SK-N-SH (cell line): Measurements from ENCODE around the gene GAL. TPM values are rescaled to one million over a fixed set of nuclear protein-coding genes. Genes with fewer than 3 reads are reported as not detected.

ENCODE experiments used
- CTCF ChIA-PET: fragments of 300-600, 350-600 bp; formaldehyde crosslinking; extraction: SDS; loops from one replicate; lab custom pipeline; 2021; lab: Yijun Ruan, JAX
- POLR2A ChIA-PET: fragments of 350-600 bp; sonication (Branson Sonifier 250); formaldehyde crosslinking; extraction: SDS; loops from one replicate; lab custom pipeline; 2020; ENCODE audit warnings: antibody characterized with exemption, inconsistent platforms; lab: Yijun Ruan, JAX
- DNase-seq: peaks from one replicate; pipeline ENCODE4 v3.0.0; 2012
- H2AFZ ChIP-seq: fragments of 200-600 bp; sonication (generic); 2 replicates; pipeline ENCODE4 v1.8.1; 2016; ENCODE audit warnings: antibody characterized with exemption, mild to moderate bottlenecking, low read depth
- H3F3A ChIP-seq: fragments of 200-600 bp; sonication (generic); replicated peaks from 2 replicates; pipeline ENCODE3; 2016; ENCODE audit warnings: antibody characterized with exemption, mild to moderate bottlenecking; ENCODE audit not compliant: insufficient read depth
- H3K27ac ChIP-seq, 2 experiments: fragments of 200-500 bp in 1 of 2; fragments of 200-600 bp in 1 of 2; sonication (Bioruptor generic) in 1 of 2; sonication (generic), shearing (Covaris generic) in 1 of 2; 2 replicates each; pipeline versions ENCODE4 v1.5.1 to v1.6.1; 2014 to 2016; ENCODE audit warnings: low read depth in 2 of 2, inconsistent platforms in 1 of 2, low read length in 1 of 2, mild to moderate bottlenecking in 1 of 2, mixed read lengths in 1 of 2
- H3K27me3 ChIP-seq: fragments of 200-600 bp; sonication (generic), shearing (Covaris generic); 2 replicates; pipeline ENCODE4 v1.6.1; 2016; ENCODE audit warnings: mixed run types; ENCODE audit not compliant: insufficient read depth
- H3K36me3 ChIP-seq, 2 experiments: fragments of 200-500 bp in 1 of 2; fragments of 200-600 bp in 1 of 2; sonication (Bioruptor generic) in 1 of 2; sonication (generic) in 1 of 2; replicated peaks in 1 of 2; 2 replicates each; pipeline versions ENCODE3 to v1.5.1; 2014 to 2016; ENCODE audit warnings: low read length in 1 of 2, mild to moderate bottlenecking in 1 of 2; ENCODE audit not compliant: insufficient read depth in 2 of 2, control insufficient read depth in 1 of 2
- H3K4me1 ChIP-seq, 2 experiments: fragments of 200-500 bp in 1 of 2; fragments of 200-600 bp in 1 of 2; sonication (Bioruptor generic) in 1 of 2; sonication (generic), shearing (Covaris generic) in 1 of 2; 2 replicates each; pipeline versions ENCODE4 v1.5.1 to v1.6.1; 2014 to 2016; ENCODE audit warnings: low read depth in 1 of 2, low read length in 1 of 2, mixed run types in 1 of 2; ENCODE audit not compliant: insufficient read depth in 2 of 2, control insufficient read depth in 1 of 2
- H3K4me2 ChIP-seq: fragments of 200-600 bp; sonication (generic), shearing (Covaris generic); 2 replicates; pipeline ENCODE4 v1.6.1; 2017; ENCODE audit warnings: mixed run types
- H3K4me3 ChIP-seq, 2 experiments: fragments of 200-500 bp in 1 of 2; fragments of 200-600 bp in 1 of 2; sonication (Bioruptor generic) in 1 of 2; sonication (generic), shearing (Covaris generic) in 1 of 2; 2 replicates each; pipeline versions ENCODE4 v1.5.1 to v1.8.1; 2014 to 2016; ENCODE audit warnings: low read depth in 2 of 2, inconsistent platforms in 1 of 2, low read length in 1 of 2, mild to moderate bottlenecking in 1 of 2, mixed read lengths in 1 of 2, moderate library complexity in 1 of 2
- H3K79me2 ChIP-seq: fragments of 200-600 bp; sonication (generic); 2 replicates; pipeline ENCODE4 v1.8.1; 2017; ENCODE audit warnings: mild to moderate bottlenecking; ENCODE audit not compliant: insufficient read depth
- H3K9ac ChIP-seq: fragments of 200-600 bp; sonication (generic); 2 replicates; pipeline ENCODE4 v1.6.1; 2017; ENCODE audit warnings: mixed run types
- H3K9me2 ChIP-seq: fragments of 200-600 bp; sonication (generic); 2 replicates; pipeline ENCODE4 v1.6.1; 2017; ENCODE audit warnings: mixed run types
- H3K9me3 ChIP-seq: fragments of 200-600 bp; sonication (generic); 2 replicates; pipeline ENCODE4 v1.6.1; 2017; ENCODE audit warnings: mixed run types, mild to moderate bottlenecking, moderate library complexity
- H4K20me1 ChIP-seq: fragments of 200-600 bp; sonication (generic); 2 replicates; pipeline ENCODE4 v1.6.1; 2017; ENCODE audit warnings: mild to moderate bottlenecking, mixed run types; ENCODE audit not compliant: insufficient read depth
- CHD2 ChIP-seq: fragments of 150-350 bp; IDR thresholded peaks from 2 replicates; pipeline ENCODE4 v1.6.1; 2018; ENCODE audit warnings: low read length; ENCODE audit not compliant: partially characterized antibody
- CTCF ChIP-seq: fragments of 200-600 bp; sonication (generic); IDR thresholded peaks from 2 replicates; pipeline ENCODE4 v1.6.1; 2017; ENCODE audit warnings: antibody characterized with exemption, mild to moderate bottlenecking, moderate library complexity
- ELF1 ChIP-seq: IDR thresholded peaks from 2 replicates; pipeline ENCODE4 v1.4.0; 2012
- FOXJ3 ChIP-seq: sonication (generic); formaldehyde crosslinking; IDR thresholded peaks from 2 replicates; pipeline ENCODE4 v1.5.1; 2020; ENCODE audit warnings: mild to moderate bottlenecking, missing genetic modification reagents
- GABPA ChIP-seq: IDR thresholded peaks from 2 replicates; pipeline ENCODE4 v1.4.0; 2012; ENCODE audit warnings: low read depth, mild to moderate bottlenecking
- GATA2 ChIP-seq: sonication (generic); formaldehyde crosslinking; IDR thresholded peaks from 2 replicates; pipeline ENCODE4 v1.5.0; 2020; ENCODE audit warnings: mild to moderate bottlenecking, missing genetic modification reagents
- IRF3 ChIP-seq: fragments of 150-350 bp; IDR thresholded peaks from 2 replicates; pipeline ENCODE4 v1.6.1; 2016; ENCODE audit warnings: mild to moderate bottlenecking, low read depth, low read length
- MEF2A ChIP-seq: IDR thresholded peaks from 2 replicates; pipeline ENCODE4 v1.4.0; 2012; ENCODE audit warnings: low read depth, borderline replicate concordance
- NFIC ChIP-seq: IDR thresholded peaks from 2 replicates; pipeline ENCODE4 v1.4.0; 2012; ENCODE audit warnings: borderline replicate concordance
- NRF1 ChIP-seq: IDR thresholded peaks from 2 replicates; pipeline ENCODE4 v1.6.1; 2012; ENCODE audit warnings: low read depth, mild to moderate bottlenecking, low read length
- RCOR1 ChIP-seq: fragments of 150-350 bp; IDR thresholded peaks from 2 replicates; pipeline ENCODE4 v1.6.1; 2017; ENCODE audit warnings: antibody characterized with exemption, low read length
- SIN3A ChIP-seq: IDR thresholded peaks from 2 replicates; pipeline ENCODE4 v1.6.1; 2012; ENCODE audit warnings: low read depth, mild to moderate bottlenecking, low read length, moderate library complexity, borderline replicate concordance
- SMC3 ChIP-seq: IDR thresholded peaks from 2 replicates; pipeline ENCODE4 v1.6.1; 2012; ENCODE audit warnings: low read depth, low read length, improper control_type of control experiment
- TAF1 ChIP-seq: IDR thresholded peaks from 2 replicates; pipeline ENCODE4 v1.6.1; 2012; ENCODE audit warnings: low read depth, mild to moderate bottlenecking, low read length, moderate library complexity, borderline replicate concordance
- TEAD4 ChIP-seq: IDR thresholded peaks from 2 replicates; pipeline ENCODE4 v1.4.0; 2012; ENCODE audit warnings: mild to moderate bottlenecking, borderline replicate concordance; ENCODE audit not compliant: insufficient read depth
- YY1 ChIP-seq: IDR thresholded peaks from 2 replicates; pipeline ENCODE4 v1.4.0; 2012; ENCODE audit warnings: low read depth, mild to moderate bottlenecking
- WGBS: methylation state at CpG from one replicate; pipeline ENCODE4 v1.1.6; 2017; ENCODE audit warnings: low lambda C conversion rate; 5-methylcytosine and 5-hydroxymethylcytosine counted together
- polyA plus RNA-seq, 3 experiments: library from polyadenylated mRNA; depleted of rRNA; stranded (reverse); fragments of >200 nt; gene quantifications; 2 replicates each; pipeline ENCODE4 v1.2.3, GENCODE V29; 2012
- TF ChIP-seq, protein P1 (sequence below): IDR thresholded peaks from 2 replicates; pipeline ENCODE4; 2012
- TF ChIP-seq, protein P2 (sequence below): fragments of 150-350 bp; IDR thresholded peaks from 2 replicates; pipeline ENCODE4 v1.6.1; 2017; ENCODE audit warnings: antibody characterized with exemption, low read length, low read depth, borderline replicate concordance
- TF ChIP-seq, protein P3 (sequence below): IDR thresholded peaks from 2 replicates; pipeline ENCODE4 v1.6.1; 2012; ENCODE audit warnings: mild to moderate bottlenecking, low read depth, low read length, moderate library complexity

The GAL gene
- polyA plus RNA-seq, 1 of the 3 experiments (the other 2 are of a cell fraction), result 1.8 TPM

- peaks cover 0 to 7% of the 10 kb centered on the region in 2 experiments; a peak in 2 of 4 replicates for H3K4me1 ChIP-seq
- H3K4me3 ChIP-seq, result no peak overlapping the region
- H3K79me2 ChIP-seq, result no peaks in the 10 kb centered on the region
- DNase-seq, result no peak
- no peak overlapping the region; a peak in 1 of 4 replicates for H3K27ac ChIP-seq
- ChIA-PET CTCF (no interaction called here), POLR2A (no interaction called here)
- no peaks in the 10 kb centered on the region for H3K36me3 ChIP-seq
- no peaks in the 10 kb centered on the region for H4K20me1 ChIP-seq
- no peaks in the 10 kb centered on the region for H3K27me3 ChIP-seq
- H3K9me2 ChIP-seq, result no peaks in the 10 kb centered on the region
- peaks cover 7% of the 10 kb centered on the region for H3K9me3 ChIP-seq
- no peak overlapping the region for H3K4me2 ChIP-seq
- H3K9ac ChIP-seq, result no peak overlapping the region
- no peaks in the 10 kb centered on the region for H3F3A ChIP-seq
- no peak overlapping the region for H2AFZ ChIP-seq
- no peak for TF ChIP-seq IRF3
- TF ChIP-seq NRF1, result no peak
- TF ChIP-seq ELF1, result no peak
- TF ChIP-seq NFIC, result no peak
- no peak for TF ChIP-seq RCOR1
- no peak for TF ChIP-seq CHD2
- TF ChIP-seq GABPA, result no peak
- no peak for TF ChIP-seq SIN3A
- TF ChIP-seq FOXJ3, result no peak
- TF ChIP-seq, protein P1, sequence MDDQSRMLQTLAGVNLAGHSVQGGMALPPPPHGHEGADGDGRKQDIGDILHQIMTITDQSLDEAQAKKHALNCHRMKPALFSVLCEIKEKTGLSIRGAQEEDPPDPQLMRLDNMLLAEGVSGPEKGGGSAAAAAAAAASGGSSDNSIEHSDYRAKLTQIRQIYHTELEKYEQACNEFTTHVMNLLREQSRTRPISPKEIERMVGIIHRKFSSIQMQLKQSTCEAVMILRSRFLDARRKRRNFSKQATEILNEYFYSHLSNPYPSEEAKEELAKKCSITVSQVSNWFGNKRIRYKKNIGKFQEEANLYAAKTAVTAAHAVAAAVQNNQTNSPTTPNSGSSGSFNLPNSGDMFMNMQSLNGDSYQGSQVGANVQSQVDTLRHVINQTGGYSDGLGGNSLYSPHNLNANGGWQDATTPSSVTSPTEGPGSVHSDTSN, result no peak
- TF ChIP-seq, protein P2, sequence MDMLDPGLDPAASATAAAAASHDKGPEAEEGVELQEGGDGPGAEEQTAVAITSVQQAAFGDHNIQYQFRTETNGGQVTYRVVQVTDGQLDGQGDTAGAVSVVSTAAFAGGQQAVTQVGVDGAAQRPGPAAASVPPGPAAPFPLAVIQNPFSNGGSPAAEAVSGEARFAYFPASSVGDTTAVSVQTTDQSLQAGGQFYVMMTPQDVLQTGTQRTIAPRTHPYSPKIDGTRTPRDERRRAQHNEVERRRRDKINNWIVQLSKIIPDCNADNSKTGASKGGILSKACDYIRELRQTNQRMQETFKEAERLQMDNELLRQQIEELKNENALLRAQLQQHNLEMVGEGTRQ, result no peak
- no peak for TF ChIP-seq CTCF
- TF ChIP-seq GATA2 (CRISPR knock-in tag), result no peak
- TF ChIP-seq, protein P3, sequence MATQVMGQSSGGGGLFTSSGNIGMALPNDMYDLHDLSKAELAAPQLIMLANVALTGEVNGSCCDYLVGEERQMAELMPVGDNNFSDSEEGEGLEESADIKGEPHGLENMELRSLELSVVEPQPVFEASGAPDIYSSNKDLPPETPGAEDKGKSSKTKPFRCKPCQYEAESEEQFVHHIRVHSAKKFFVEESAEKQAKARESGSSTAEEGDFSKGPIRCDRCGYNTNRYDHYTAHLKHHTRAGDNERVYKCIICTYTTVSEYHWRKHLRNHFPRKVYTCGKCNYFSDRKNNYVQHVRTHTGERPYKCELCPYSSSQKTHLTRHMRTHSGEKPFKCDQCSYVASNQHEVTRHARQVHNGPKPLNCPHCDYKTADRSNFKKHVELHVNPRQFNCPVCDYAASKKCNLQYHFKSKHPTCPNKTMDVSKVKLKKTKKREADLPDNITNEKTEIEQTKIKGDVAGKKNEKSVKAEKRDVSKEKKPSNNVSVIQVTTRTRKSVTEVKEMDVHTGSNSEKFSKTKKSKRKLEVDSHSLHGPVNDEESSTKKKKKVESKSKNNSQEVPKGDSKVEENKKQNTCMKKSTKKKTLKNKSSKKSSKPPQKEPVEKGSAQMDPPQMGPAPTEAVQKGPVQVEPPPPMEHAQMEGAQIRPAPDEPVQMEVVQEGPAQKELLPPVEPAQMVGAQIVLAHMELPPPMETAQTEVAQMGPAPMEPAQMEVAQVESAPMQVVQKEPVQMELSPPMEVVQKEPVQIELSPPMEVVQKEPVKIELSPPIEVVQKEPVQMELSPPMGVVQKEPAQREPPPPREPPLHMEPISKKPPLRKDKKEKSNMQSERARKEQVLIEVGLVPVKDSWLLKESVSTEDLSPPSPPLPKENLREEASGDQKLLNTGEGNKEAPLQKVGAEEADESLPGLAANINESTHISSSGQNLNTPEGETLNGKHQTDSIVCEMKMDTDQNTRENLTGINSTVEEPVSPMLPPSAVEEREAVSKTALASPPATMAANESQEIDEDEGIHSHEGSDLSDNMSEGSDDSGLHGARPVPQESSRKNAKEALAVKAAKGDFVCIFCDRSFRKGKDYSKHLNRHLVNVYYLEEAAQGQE, result no peak
- TF ChIP-seq SMC3, result no peak
- no peak for TF ChIP-seq TAF1
- no peak for TF ChIP-seq YY1
- TF ChIP-seq MEF2A, result no peak
- no peak for TF ChIP-seq TEAD4
- WGBS, result 78% methylated on average over 15 of the region's 22 CpGs
Measured at GRCh38 chr11:68651208-68651984, 32.9 kb upstream of the GAL start.
